ENCODE measurements around the gene ENKD1. TPM values are rescaled to one million over a fixed set of nuclear protein-coding genes. Genes with fewer than 3 reads are reported as not detected.

The ENKD1 gene
- total RNA-seq, 1 experiment from 2014 or later = 22.6 TPM

- TF ChIP-seq CTCF (IDR thresholded peaks at IDR 0.05; ENCODE audit: unreplicated experiment) = no peak
- BruUV-seq (replicated peaks) = no TSS peak
- peaks cover 19% of the 10 kb centered on the region for H3K36me3 Mint-ChIP-seq (ENCODE audit: insufficient read depth, unreplicated experiment)
- H3K4me1 Mint-ChIP-seq (ENCODE audit: low read depth, unreplicated experiment) = peaks cover 13% of the 10 kb centered on the region
- no peaks in the 10 kb centered on the region for H3K27me3 Mint-ChIP-seq (ENCODE audit: unreplicated experiment)
- CTCF ChIA-PET = interaction anchor here (0.6 kb wide), 1 partner anchor 173 kb away, joined by 3 read pairs; no protein-coding TSS in a partner anchor
- no peak overlapping the region for H3K4me3 Mint-ChIP-seq (ENCODE audit: low read depth, unreplicated experiment)
- no peak overlapping the region for H3K27ac Mint-ChIP-seq (ENCODE audit: unreplicated experiment)
- no peak for DNase-seq
- intact Hi-C loops (cut with micrococcal nuclease; ENCODE audit: unreplicated experiment) = no loop called here
- H3K9me3 Mint-ChIP-seq (ENCODE audit: low read depth, unreplicated experiment) = no peaks in the 10 kb centered on the region
These were observed 10.0 kb upstream of the ENKD1 start for GRCh38 chr16:67676516-67676915.

- intact Hi-C loops (cut with micrococcal nuclease; ENCODE audit: unreplicated experiment) = no loop called here
- TF ChIP-seq CTCF (IDR thresholded peaks at IDR 0.05; ENCODE audit: unreplicated experiment) = no peak
- DNase-seq = no peak
These were observed 9.4 kb upstream of the ENKD1 start for GRCh38 chr16:67675999-67676398.

GRCh38 chr16:67675579-67675935 is 9.0 kb upstream of the ENKD1 start:
- BruUV-seq (replicated peaks) = no TSS peak
- TF ChIP-seq CTCF (IDR thresholded peaks at IDR 0.05; ENCODE audit: unreplicated experiment) = no peak
- no peak overlapping the region for H3K4me3 Mint-ChIP-seq (ENCODE audit: low read depth, unreplicated experiment)
- no peak overlapping the region for H3K27ac Mint-ChIP-seq (ENCODE audit: unreplicated experiment)
- no peak for DNase-seq
- H3K4me1 Mint-ChIP-seq (ENCODE audit: low read depth, unreplicated experiment) = peaks cover 13% of the 10 kb centered on the region
- H3K9me3 Mint-ChIP-seq (ENCODE audit: low read depth, unreplicated experiment) = no peaks in the 10 kb centered on the region
- H3K27me3 Mint-ChIP-seq (ENCODE audit: unreplicated experiment) = no peaks in the 10 kb centered on the region
- CTCF ChIA-PET = interaction anchor here (0.5 kb wide), 1 partner anchor 96 kb away, joined by 3 read pairs; no protein-coding TSS in a partner anchor
- intact Hi-C loops (cut with micrococcal nuclease; ENCODE audit: unreplicated experiment) = no loop called here
- peaks cover 19% of the 10 kb centered on the region for H3K36me3 Mint-ChIP-seq (ENCODE audit: insufficient read depth, unreplicated experiment)

More at GRCh38 chr16:67675999-67676398, 9.4 kb upstream of the ENKD1 start:
- CTCF ChIA-PET = interaction anchor here (0.5 kb wide), 1 partner anchor 95 kb away, joined by 3 read pairs; no protein-coding TSS in a partner anchor
- no peak overlapping the region for H3K4me3 Mint-ChIP-seq (ENCODE audit: low read depth, unreplicated experiment)
- no peaks in the 10 kb centered on the region for H3K9me3 Mint-ChIP-seq (ENCODE audit: low read depth, unreplicated experiment)
- no peaks in the 10 kb centered on the region for H3K27me3 Mint-ChIP-seq (ENCODE audit: unreplicated experiment)
- peaks cover 13% of the 10 kb centered on the region for H3K4me1 Mint-ChIP-seq (ENCODE audit: low read depth, unreplicated experiment)
- H3K27ac Mint-ChIP-seq (ENCODE audit: unreplicated experiment) = no peak overlapping the region
- H3K36me3 Mint-ChIP-seq (ENCODE audit: insufficient read depth, unreplicated experiment) = peaks cover 19% of the 10 kb centered on the region
- no TSS peak for BruUV-seq (replicated peaks)

GRCh38 chr16:67674851-67675578 is 8.5 kb upstream of the ENKD1 start:
- H3K9me3 Mint-ChIP-seq (ENCODE audit: low read depth, unreplicated experiment) = no peaks in the 10 kb centered on the region
- no TSS peak for BruUV-seq (replicated peaks)

More at GRCh38 chr16:67674851-67675578, 8.5 kb upstream of the ENKD1 start:
- H3K27me3 Mint-ChIP-seq (ENCODE audit: unreplicated experiment) = no peaks in the 10 kb centered on the region
- CTCF ChIA-PET = no interaction called here
- TF ChIP-seq CTCF (IDR thresholded peaks at IDR 0.05; ENCODE audit: unreplicated experiment) = no peak
- peaks cover 13% of the 10 kb centered on the region for H3K4me1 Mint-ChIP-seq (ENCODE audit: low read depth, unreplicated experiment)
- intact Hi-C loops (cut with micrococcal nuclease; ENCODE audit: unreplicated experiment) = no loop called here
- no peak overlapping the region for H3K27ac Mint-ChIP-seq (ENCODE audit: unreplicated experiment)
- no peak for DNase-seq
- peaks cover 19% of the 10 kb centered on the region for H3K36me3 Mint-ChIP-seq (ENCODE audit: insufficient read depth, unreplicated experiment)
- no peak overlapping the region for H3K4me3 Mint-ChIP-seq (ENCODE audit: low read depth, unreplicated experiment)
